Upper lobe of left lung (tissue), 4 donors: Measurements from ENCODE around the gene PROKR1.

Source experiments
- POLR2A ChIP-seq, 4 donors: fragments of 450-650 bp; IDR thresholded peaks; one replicate each; pipeline ENCODE4 v1.5.1; 2016 to 2017; ENCODE audit warnings: antibody characterized with exemption in 4 of 4, mild to moderate bottlenecking in 2 of 4
- TF ChIP-seq, protein P1 (sequence below), 6 experiments: fragments of 450-650 bp in 4 of 6; fragments of 200-600 bp in 2 of 6; sonication (generic) in 2 of 6; IDR thresholded peaks; one replicate each; pipeline ENCODE4 v1.5.1; 2016 to 2019; ENCODE audit warnings: antibody characterized with exemption in 6 of 6

DNA sequence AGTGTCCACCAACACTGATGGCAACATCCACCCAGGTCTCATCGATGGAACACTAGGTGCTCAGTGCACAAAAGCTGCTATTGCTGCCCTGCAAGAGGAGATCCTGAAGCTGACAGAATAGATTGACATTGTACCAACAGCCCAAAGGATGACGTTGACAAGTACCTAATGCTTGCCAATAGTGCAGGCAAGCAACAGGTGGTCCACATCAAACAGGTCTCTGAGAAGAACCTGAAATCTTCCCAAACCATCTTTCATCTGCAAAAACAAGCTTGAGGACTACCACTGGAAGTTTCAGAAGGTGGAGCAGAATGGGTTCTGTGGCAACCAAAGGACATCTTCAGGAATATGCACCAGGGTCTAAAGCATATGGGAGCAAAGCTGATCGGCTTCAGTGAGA is 15.8 kb upstream of the PROKR1 start:
- no peak for TF ChIP-seq POLR2A (IDR thresholded peaks at IDR 0.05)
- TF ChIP-seq, protein P1, sequence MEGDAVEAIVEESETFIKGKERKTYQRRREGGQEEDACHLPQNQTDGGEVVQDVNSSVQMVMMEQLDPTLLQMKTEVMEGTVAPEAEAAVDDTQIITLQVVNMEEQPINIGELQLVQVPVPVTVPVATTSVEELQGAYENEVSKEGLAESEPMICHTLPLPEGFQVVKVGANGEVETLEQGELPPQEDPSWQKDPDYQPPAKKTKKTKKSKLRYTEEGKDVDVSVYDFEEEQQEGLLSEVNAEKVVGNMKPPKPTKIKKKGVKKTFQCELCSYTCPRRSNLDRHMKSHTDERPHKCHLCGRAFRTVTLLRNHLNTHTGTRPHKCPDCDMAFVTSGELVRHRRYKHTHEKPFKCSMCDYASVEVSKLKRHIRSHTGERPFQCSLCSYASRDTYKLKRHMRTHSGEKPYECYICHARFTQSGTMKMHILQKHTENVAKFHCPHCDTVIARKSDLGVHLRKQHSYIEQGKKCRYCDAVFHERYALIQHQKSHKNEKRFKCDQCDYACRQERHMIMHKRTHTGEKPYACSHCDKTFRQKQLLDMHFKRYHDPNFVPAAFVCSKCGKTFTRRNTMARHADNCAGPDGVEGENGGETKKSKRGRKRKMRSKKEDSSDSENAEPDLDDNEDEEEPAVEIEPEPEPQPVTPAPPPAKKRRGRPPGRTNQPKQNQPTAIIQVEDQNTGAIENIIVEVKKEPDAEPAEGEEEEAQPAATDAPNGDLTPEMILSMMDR (IDR thresholded peaks at IDR 0.05): no peak
